IPS-15b (cell line): ENCODE data around the gene ATG4B.
A peak's percentile ranks its signal among the peaks of the same experiment; 100 is the strongest.

Experiments
- H3K27me3 ChIP-seq: one replicate; pipeline ENCODE4 v1.6.1; 2013; ENCODE audit warnings: low read length; ENCODE audit not compliant: control insufficient read depth, insufficient read depth
- H3K36me3 ChIP-seq: one replicate; pipeline ENCODE4 v1.6.1; 2013; ENCODE audit warnings: low read length; ENCODE audit not compliant: control insufficient read depth, insufficient read depth
- H3K4me1 ChIP-seq: one replicate; pipeline ENCODE4 v1.6.1; 2013; ENCODE audit warnings: mild to moderate bottlenecking, low read length; ENCODE audit not compliant: control insufficient read depth, insufficient read depth
- H3K4me3 ChIP-seq: one replicate; pipeline ENCODE4 v1.5.1; 2013; ENCODE audit warnings: low read depth, low read length
- H3K9ac ChIP-seq: one replicate; pipeline ENCODE4 v1.6.1; 2013; ENCODE audit warnings: low read depth, mild to moderate bottlenecking, low read length
- H3K9me3 ChIP-seq: one replicate; pipeline ENCODE4 v1.6.1; 2013; ENCODE audit warnings: mild to moderate bottlenecking, low read length; ENCODE audit not compliant: control insufficient read depth, insufficient read depth

The ATG4B gene

GRCh38 chr2:241690202-241690717 lies 52.8 kb downstream of the ATG4B start:
- Histone ChIP-seq H3K36me3 (peaks cover 8% of the 10 kb centered on the region), H3K9ac (no peak overlapping the region), H3K4me1 (peaks cover 5% of the 10 kb centered on the region), H3K27me3 (no peaks in the 10 kb centered on the region), H3K4me3 (no peak overlapping the region), H3K9me3 (no peaks in the 10 kb centered on the region)

DNA sequence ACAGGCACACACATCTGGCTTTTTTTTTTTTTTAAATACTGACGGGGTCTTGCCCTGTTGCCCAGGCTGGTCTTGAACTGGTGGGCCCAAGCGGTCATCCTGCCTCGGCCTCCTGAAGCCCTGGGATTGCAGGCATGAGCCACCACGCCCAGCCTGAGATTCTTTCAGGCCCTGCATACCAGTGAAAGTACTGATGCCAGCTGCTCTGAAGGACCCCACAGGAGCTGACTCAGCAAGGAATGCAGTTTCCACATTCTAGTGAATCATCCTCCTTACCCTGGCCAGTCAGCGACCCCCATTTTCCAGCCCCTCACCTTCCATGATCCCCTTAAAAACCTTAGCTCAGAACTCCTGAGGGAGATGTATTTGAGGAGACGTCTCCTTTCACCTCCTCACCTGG lies 55.0 kb downstream of the ATG4B start:
- H3K4me3 ChIP-seq = no peak overlapping the region
- H3K4me1 ChIP-seq = peaks cover 2% of the 10 kb centered on the region
- no peak overlapping the region for H3K9ac ChIP-seq
- no peaks in the 10 kb centered on the region for H3K9me3 ChIP-seq
- no peaks in the 10 kb centered on the region for H3K27me3 ChIP-seq
- H3K36me3 ChIP-seq = peaks cover 8% of the 10 kb centered on the region

DNA sequence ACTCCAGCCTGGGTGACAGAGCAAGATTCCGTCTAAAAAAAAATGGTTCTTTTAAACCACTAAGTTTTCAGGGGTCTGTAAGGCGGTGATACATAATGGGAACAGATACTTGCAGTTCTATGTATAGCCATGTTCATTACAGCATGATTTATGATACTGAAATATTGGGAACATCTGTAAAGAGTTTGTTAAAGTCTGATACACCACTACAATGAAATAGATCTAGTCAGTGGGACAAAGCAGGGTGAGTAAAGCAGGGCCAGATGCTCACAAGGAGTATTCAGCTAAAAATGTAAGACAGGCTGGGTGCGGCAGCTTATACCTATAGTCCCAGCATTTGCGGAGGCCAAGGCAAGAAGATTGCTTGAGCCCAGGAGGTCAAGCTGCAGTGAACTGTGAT lies 58.2 kb downstream of the ATG4B start:
- H3K9ac ChIP-seq = no peak overlapping the region
- no peaks in the 10 kb centered on the region for H3K27me3 ChIP-seq
- no peaks in the 10 kb centered on the region for H3K4me1 ChIP-seq
- H3K36me3 ChIP-seq = peaks cover 3% of the 10 kb centered on the region
- H3K4me3 ChIP-seq = no peak overlapping the region
- H3K9me3 ChIP-seq = no peaks in the 10 kb centered on the region

DNA sequence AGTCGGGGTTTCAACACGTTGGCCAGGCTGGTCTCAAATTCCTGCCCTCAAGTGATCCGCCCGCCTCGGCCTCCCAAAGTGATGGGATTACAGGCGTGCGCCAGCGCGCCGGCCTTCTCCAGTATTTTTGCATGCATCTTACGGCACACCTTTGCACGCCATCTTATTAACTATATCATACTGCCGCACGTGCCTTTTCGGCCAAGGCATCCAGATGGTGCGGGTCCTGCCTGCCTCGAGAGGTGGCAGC lies 63.6 kb downstream of the ATG4B start:
- Histone ChIP-seq H3K36me3 (peaks cover 12% of the 10 kb centered on the region), H3K27me3 (no peaks in the 10 kb centered on the region), H3K9me3 (no peaks in the 10 kb centered on the region), H3K9ac (peak overlapping the region; percentile 79), H3K4me3 (peak overlapping the region; percentile 74), H3K4me1 (peaks cover 3% of the 10 kb centered on the region)

GRCh38 chr2:241701399-241702154 lies 64.1 kb downstream of the ATG4B start, which contains the start of gene ING5:
TSS of gene ING5 (plus strand) at chr2:241702039. CDS start at chr2:241702066, 27 bp downstream.
- peak within 1 kb of the TSS; percentile 74 for H3K4me3 ChIP-seq
- H3K27me3 ChIP-seq = no peaks in the 10 kb centered on the region
- peaks cover 3% of the 10 kb centered on the region for H3K4me1 ChIP-seq
- peak within 1 kb of the TSS; percentile 79 for H3K9ac ChIP-seq
- no peaks in the 10 kb centered on the region for H3K9me3 ChIP-seq
- H3K36me3 ChIP-seq = peaks cover 15% of the 10 kb centered on the region

GRCh38 chr2:241702155-241703031 lies 64.9 kb downstream of the ATG4B start:
- Histone ChIP-seq H3K4me1 (peaks cover 3% of the 10 kb centered on the region), H3K4me3 (peak overlapping the region; percentile 70), H3K36me3 (peaks cover 15% of the 10 kb centered on the region), H3K9ac (peak overlapping the region; percentile 60), H3K27me3 (no peaks in the 10 kb centered on the region), H3K9me3 (no peaks in the 10 kb centered on the region)

GRCh38 chr2:241703032-241703604 lies 65.6 kb downstream of the ATG4B start:
- peaks cover 15% of the 10 kb centered on the region for H3K36me3 ChIP-seq
- peak overlapping the region; percentile 60 for H3K9ac ChIP-seq
- H3K4me3 ChIP-seq = peak overlapping the region; percentile 70
- no peaks in the 10 kb centered on the region for H3K27me3 ChIP-seq
- H3K9me3 ChIP-seq = no peaks in the 10 kb centered on the region
- H3K4me1 ChIP-seq = peaks cover 3% of the 10 kb centered on the region

GRCh38 chr2:241706537-241706936 lies 69.0 kb downstream of the ATG4B start:
- Histone ChIP-seq H3K27me3 (no peaks in the 10 kb centered on the region), H3K36me3 (peaks cover 33% of the 10 kb centered on the region), H3K4me3 (no peak overlapping the region), H3K9me3 (no peaks in the 10 kb centered on the region), H3K9ac (no peak overlapping the region), H3K4me1 (peaks cover 3% of the 10 kb centered on the region)

GRCh38 chr2:241708879-241709278 lies 71.4 kb downstream of the ATG4B start:
- Histone ChIP-seq H3K27me3 (no peaks in the 10 kb centered on the region), H3K36me3 (peaks cover 40% of the 10 kb centered on the region), H3K9me3 (no peaks in the 10 kb centered on the region), H3K4me1 (no peaks in the 10 kb centered on the region), H3K9ac (no peak overlapping the region), H3K4me3 (no peak overlapping the region)

DNA sequence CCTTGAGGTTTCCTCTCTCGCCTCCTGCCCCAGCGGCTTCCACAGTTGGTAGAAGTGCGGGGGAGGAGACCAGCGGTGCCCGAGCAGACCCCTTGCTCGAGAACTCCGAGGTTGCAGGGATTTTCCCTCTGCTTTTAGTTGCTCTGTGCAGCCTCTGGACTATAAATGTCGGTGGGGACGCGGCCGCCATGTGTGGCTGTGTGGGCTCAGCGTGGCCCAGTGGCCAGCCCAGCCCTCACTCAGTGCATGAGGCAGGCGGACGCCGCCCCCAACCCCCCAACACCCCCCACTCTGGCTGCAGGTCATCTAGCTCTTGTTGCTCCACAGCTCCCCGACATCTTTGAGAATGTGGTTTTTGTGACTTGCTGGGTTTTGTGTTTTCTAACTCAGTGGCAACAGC lies 81.6 kb downstream of the ATG4B start:
- Histone ChIP-seq H3K4me1 (no peaks in the 10 kb centered on the region), H3K9me3 (peaks cover 5% of the 10 kb centered on the region), H3K27me3 (no peaks in the 10 kb centered on the region), H3K4me3 (no peak overlapping the region), H3K36me3 (peaks cover 46% of the 10 kb centered on the region), H3K9ac (no peak overlapping the region)

DNA sequence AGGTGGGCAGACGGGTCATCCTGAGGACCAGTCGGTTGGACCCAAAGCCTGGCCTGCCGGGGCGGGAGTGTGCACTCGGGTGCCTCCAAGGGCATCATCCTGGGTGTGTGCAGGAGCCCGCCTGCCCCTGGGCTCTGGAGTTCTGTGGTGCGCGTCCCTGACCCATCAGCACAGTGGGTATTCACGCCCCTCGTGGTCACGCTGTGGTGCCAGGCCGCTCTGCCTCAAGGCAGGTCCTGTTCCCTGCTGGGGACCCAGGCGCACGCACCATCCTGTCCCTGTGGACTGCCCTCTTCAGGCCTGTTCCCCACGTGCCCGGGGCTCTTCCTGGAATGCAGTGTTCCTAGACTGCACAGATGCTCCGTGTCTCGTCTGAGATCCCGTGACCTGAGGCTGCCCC lies 82.6 kb downstream of the ATG4B start:
- Histone ChIP-seq H3K4me3 (no peak overlapping the region), H3K27me3 (no peaks in the 10 kb centered on the region), H3K9ac (no peak overlapping the region), H3K36me3 (peaks cover 43% of the 10 kb centered on the region), H3K9me3 (peaks cover 5% of the 10 kb centered on the region), H3K4me1 (no peaks in the 10 kb centered on the region)
